Nasal cavity respiratory epithelium epithelial cell of viscerocranial mucosa (primary cell): ENCODE data around the gene OR8K5. TPM values are rescaled to one million over a fixed set of nuclear protein-coding genes. Genes with fewer than 3 reads are reported as not detected.

ENCODE experiments used
- total RNA-seq: library from RNA; depleted of rRNA; stranded (reverse); fragments of >200 nt; gene quantifications from 2 replicates; pipeline ENCODE4 v1.2.3, GENCODE V29; 2014

The OR8K5 gene
- not detected in 2 replicates for total RNA-seq

DNA sequence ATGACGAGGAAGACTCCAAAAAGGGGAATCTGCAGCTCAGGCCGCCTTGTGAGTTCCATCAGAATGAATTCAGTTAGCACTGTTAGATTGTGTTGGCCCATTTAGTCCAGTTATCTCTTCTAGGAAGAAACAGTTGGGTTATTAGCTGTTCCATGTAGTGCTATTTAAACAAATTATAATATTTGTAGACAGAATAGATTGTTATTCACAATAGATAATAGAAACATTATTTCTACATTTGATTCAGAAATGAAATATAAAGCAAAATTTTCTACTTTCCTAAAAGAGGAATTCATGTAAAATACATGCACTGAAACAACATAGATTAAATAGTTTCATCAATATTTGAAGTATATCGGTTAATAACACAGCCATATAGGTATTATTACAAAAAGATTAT is at the start of gene OR8K5:
Gene OR8K5 (minus strand): TSS at position 101 of the 400 bp plus-strand sequence. CDS start 0 bp downstream, at position 101.

DNA sequence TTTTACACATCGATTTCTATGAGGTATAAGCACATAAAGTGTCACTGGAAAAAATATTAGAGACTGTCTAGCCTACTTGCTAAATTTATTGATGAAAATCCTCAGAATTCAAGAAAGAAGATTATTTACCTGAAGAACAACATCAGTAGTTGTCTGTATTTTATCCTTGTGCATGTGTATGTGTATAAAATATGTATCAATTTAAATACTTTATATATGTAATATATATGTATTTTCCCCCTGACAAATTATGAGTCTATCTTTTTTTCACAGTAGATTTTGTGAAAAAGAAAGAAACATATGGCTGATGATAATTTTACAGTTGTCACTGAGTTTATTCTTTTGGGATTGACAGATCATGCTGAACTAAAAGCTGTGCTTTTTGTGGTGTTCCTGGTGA is 16.2 kb upstream of the OR8K5 start, which contains the start of gene OR5J2:
Gene OR5J2 (plus strand): TSS at position 301 of the 400 bp plus-strand sequence. CDS start 0 bp downstream, at position 301.

DNA sequence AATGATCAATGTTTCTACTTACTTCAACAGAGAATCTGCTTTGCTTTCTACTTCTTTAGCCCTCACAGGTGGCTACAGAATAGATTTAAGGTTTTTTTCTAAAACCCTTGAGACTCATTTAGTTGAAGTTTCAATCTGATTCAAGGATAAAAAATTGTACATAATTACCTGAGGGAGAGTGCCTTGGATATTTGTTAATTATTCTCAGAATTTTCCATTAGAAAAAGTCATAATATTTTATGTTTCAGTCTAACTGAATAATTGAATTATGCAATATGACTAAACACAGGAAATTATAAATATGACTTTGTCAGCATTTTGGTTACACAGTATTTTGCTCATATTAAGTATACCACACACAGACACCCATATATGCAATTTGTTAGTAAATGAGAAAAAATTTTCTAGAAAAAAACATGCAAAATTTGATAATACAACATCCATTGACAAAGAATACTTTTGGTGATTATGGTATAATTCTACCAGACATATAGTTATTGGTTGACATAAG is 19.9 kb downstream of the OR8K5 start, which contains the start of gene OR8J3:
Gene OR8J3 (minus strand): TSS at position 51 of the 511 bp plus-strand sequence. CDS start 2,483 bp downstream, outside the sequence.

DNA sequence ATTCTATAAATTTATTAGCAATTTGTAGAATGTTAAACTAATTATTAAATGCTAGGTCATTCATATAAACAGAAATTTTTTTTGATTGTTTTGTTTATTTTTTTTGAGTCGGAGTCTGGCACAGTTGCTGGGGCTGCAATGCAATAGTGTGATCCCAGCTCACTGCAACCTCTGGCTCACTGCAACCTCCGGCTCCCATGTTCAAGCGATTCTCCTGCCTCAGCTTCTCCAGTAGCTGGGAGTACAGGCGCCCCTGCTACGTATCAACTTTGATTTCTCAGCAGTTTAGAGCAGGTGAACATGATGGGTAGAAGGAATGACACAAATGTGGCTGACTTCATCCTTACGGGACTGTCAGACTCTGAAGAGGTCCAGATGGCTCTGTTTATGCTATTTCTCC is 38.0 kb downstream of the OR8K5 start, which contains the start of gene OR8H3:
Gene OR8H3 (plus strand): TSS at position 301 of the 400 bp plus-strand sequence. CDS start 0 bp downstream, at position 301.

Other genes with a start within 250 kb of the OR8K5 start
- gene OR5W2, start 245.7 kb downstream of the OR8K5 start, total RNA-seq: not detected in 2 replicates
- gene OR5I1, start 223.9 kb downstream of the OR8K5 start, total RNA-seq: not detected in 2 replicates
- not detected in 2 replicates for gene OR10AG1, start 190.4 kb downstream of the OR8K5 start, total RNA-seq
- gene OR5F1, start 165.7 kb downstream of the OR8K5 start, total RNA-seq: not detected in 2 replicates
- gene OR5AS1, start 132.7 kb downstream of the OR8K5 start, total RNA-seq: not detected in 2 replicates
- not detected in 2 replicates for gene OR8I2, start 67.0 kb downstream of the OR8K5 start, total RNA-seq
- not detected in 2 replicates for gene OR8H2, start 56.6 kb downstream of the OR8K5 start, total RNA-seq
- gene OR8H3, start 37.9 kb downstream of the OR8K5 start, total RNA-seq: not detected in 2 replicates
- not detected in 2 replicates for gene OR8J3, start 20.1 kb downstream of the OR8K5 start, total RNA-seq
- not detected in 2 replicates for gene OR5J2, start 16.3 kb upstream of the OR8K5 start, total RNA-seq
- gene OR5T2, start 73.9 kb upstream of the OR8K5 start, total RNA-seq: not detected in 2 replicates
- not detected in 2 replicates for gene OR5T3, start 91.9 kb upstream of the OR8K5 start, total RNA-seq
- gene OR5T1, start 113.8 kb upstream of the OR8K5 start, total RNA-seq: not detected in 2 replicates
- not detected in 2 replicates for gene OR8H1, start 131.9 kb upstream of the OR8K5 start, total RNA-seq
- not detected in 2 replicates for gene OR8K3, start 154.8 kb upstream of the OR8K5 start, total RNA-seq
- gene OR8K1, start 185.7 kb upstream of the OR8K5 start, total RNA-seq: not detected in 2 replicates
- gene OR8J1, start 194.0 kb upstream of the OR8K5 start, total RNA-seq: not detected in 2 replicates
- gene OR8U1, start 215.3 kb upstream of the OR8K5 start, total RNA-seq: not detected in 2 replicates